Measurements from ENCODE around the gene ZNF518B. TPM values are rescaled to one million over a fixed set of nuclear protein-coding genes. Genes with fewer than 3 reads are reported as not detected.

ZNF518B gene
- total RNA-seq, 1 experiment from 2014 or later, result 38.7 TPM

DNA sequence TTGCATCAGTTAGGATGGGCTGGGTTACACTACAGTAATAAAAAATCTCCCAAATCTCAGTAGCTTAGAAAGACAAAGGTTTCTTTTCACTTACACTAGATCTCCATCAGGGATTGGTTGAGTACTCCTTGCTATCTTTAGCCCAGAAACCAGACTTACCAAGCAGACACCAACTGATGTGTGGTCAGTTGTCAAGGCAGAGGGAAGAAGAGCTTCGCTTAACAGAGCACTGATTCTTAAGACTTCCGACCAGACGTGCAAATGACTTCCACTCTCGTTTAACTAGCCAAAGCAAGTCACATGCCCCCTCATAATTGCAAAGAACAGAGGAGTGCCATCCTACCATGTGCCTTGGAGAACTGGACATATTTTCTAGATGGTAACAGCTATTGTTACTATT, 5.7 kb upstream of the ZNF518B start:
- H3K9ac ChIP-seq (ENCODE audit: low read length), result no peak overlapping the region
- POLR2A ChIA-PET, result no interaction called here
- intact Hi-C loops (cut with micrococcal nuclease), result no loop called here

More for the DNA sequence above, 5.7 kb upstream of the ZNF518B start:
- H3K79me2 ChIP-seq (ENCODE audit: insufficient read depth, low read length), result no peaks in the 10 kb centered on the region
- H3K9me3 ChIP-seq (ENCODE audit: control insufficient read depth in 1 of 2, insufficient read depth in 1 of 2, low read depth in 1 of 2, low read length in 2 of 2), result no peaks in the 10 kb centered on the region
- H4K20me1 ChIP-seq (ENCODE audit: insufficient read depth), result no peaks in the 10 kb centered on the region
- H3K36me3 ChIP-seq (ENCODE audit: control insufficient read depth in 1 of 2, insufficient read depth in 2 of 2, low read length in 2 of 2), result no peaks in the 10 kb centered on the region
- H3K4me1 ChIP-seq (ENCODE audit: control insufficient read depth in 1 of 2, insufficient read depth in 2 of 2, low read length in 2 of 2), result peaks cover 0 to 3% of the 10 kb centered on the region in 2 experiments; a peak in 1 of 4 replicates
- no peak for DNase-seq (ENCODE audit: low read depth, low spot score)
- H3K27ac ChIP-seq (ENCODE audit: low read depth, low read length), result no peak overlapping the region
- CTCF ChIA-PET, result no interaction called here
- no TSS peak for BruUV-seq (replicated peaks)
- no peak overlapping the region for H3K4me3 ChIP-seq (replicated peaks in 1 of 2; ENCODE audit: low read depth in 1 of 2, low read length in 2 of 2)
- no peaks in the 10 kb centered on the region for H3K9me2 ChIP-seq (ENCODE audit: insufficient read depth)
- no peak for ATAC-seq
- H2AFZ ChIP-seq (ENCODE audit: low read depth, low read length, poor library complexity, severe bottlenecking), result no peak overlapping the region
- H3K27me3 ChIP-seq (ENCODE audit: insufficient read depth, low read length), result no peaks in the 10 kb centered on the region
- RAD21 ChIA-PET (ENCODE audit: low non-redundant PET in 1 of 2, low total read pairs in 2 of 2, uncharacterized antibody in 2 of 2, unreplicated experiment in 2 of 2), result interaction anchor here in 1 of 2 experiments (0.6 kb wide), 1 partner anchor 11 kb away, joined by 4 read pairs; no protein-coding TSS in a partner anchor
- TF ChIP-seq JUND (IDR thresholded peaks at IDR 0.05), result no peak
- TF ChIP-seq POLR2AphosphoS5 (IDR thresholded peaks at IDR 0.05; ENCODE audit: low read depth, low read length), result no peak
- TF ChIP-seq EGR1 (IDR thresholded peaks at IDR 0.05; ENCODE audit: low read depth), result no peak
- TF ChIP-seq POLR2A (IDR thresholded peaks at IDR 0.05; ENCODE audit: borderline replicate concordance, extremely low read depth, insufficient read depth, insufficient read length), result no peak
- no peak for TF ChIP-seq SP1 (IDR thresholded peaks at IDR 0.05; ENCODE audit: low read depth)
- TF ChIP-seq, protein P1, sequence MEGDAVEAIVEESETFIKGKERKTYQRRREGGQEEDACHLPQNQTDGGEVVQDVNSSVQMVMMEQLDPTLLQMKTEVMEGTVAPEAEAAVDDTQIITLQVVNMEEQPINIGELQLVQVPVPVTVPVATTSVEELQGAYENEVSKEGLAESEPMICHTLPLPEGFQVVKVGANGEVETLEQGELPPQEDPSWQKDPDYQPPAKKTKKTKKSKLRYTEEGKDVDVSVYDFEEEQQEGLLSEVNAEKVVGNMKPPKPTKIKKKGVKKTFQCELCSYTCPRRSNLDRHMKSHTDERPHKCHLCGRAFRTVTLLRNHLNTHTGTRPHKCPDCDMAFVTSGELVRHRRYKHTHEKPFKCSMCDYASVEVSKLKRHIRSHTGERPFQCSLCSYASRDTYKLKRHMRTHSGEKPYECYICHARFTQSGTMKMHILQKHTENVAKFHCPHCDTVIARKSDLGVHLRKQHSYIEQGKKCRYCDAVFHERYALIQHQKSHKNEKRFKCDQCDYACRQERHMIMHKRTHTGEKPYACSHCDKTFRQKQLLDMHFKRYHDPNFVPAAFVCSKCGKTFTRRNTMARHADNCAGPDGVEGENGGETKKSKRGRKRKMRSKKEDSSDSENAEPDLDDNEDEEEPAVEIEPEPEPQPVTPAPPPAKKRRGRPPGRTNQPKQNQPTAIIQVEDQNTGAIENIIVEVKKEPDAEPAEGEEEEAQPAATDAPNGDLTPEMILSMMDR (IDR thresholded peaks at IDR 0.05 in 2 of 3, conservative IDR thresholded peaks at IDR 0.05 in 1 of 3; ENCODE audit: borderline replicate concordance in 1 of 3, insufficient read depth in 1 of 3, low read depth in 2 of 3, low read length in 2 of 3), result no peak
- no peak for TF ChIP-seq SRF (IDR thresholded peaks at IDR 0.05; ENCODE audit: low read depth)
- TF ChIP-seq, protein P2, sequence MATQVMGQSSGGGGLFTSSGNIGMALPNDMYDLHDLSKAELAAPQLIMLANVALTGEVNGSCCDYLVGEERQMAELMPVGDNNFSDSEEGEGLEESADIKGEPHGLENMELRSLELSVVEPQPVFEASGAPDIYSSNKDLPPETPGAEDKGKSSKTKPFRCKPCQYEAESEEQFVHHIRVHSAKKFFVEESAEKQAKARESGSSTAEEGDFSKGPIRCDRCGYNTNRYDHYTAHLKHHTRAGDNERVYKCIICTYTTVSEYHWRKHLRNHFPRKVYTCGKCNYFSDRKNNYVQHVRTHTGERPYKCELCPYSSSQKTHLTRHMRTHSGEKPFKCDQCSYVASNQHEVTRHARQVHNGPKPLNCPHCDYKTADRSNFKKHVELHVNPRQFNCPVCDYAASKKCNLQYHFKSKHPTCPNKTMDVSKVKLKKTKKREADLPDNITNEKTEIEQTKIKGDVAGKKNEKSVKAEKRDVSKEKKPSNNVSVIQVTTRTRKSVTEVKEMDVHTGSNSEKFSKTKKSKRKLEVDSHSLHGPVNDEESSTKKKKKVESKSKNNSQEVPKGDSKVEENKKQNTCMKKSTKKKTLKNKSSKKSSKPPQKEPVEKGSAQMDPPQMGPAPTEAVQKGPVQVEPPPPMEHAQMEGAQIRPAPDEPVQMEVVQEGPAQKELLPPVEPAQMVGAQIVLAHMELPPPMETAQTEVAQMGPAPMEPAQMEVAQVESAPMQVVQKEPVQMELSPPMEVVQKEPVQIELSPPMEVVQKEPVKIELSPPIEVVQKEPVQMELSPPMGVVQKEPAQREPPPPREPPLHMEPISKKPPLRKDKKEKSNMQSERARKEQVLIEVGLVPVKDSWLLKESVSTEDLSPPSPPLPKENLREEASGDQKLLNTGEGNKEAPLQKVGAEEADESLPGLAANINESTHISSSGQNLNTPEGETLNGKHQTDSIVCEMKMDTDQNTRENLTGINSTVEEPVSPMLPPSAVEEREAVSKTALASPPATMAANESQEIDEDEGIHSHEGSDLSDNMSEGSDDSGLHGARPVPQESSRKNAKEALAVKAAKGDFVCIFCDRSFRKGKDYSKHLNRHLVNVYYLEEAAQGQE (IDR thresholded peaks at IDR 0.05; ENCODE audit: low read depth), result no peak
- TF ChIP-seq, protein P3, sequence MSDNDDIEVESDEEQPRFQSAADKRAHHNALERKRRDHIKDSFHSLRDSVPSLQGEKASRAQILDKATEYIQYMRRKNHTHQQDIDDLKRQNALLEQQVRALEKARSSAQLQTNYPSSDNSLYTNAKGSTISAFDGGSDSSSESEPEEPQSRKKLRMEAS (IDR thresholded peaks at IDR 0.05), result no peak
- TF ChIP-seq CBX3 (IDR thresholded peaks at IDR 0.05; ENCODE audit: low read depth), result no peak
- TF ChIP-seq, protein P4, sequence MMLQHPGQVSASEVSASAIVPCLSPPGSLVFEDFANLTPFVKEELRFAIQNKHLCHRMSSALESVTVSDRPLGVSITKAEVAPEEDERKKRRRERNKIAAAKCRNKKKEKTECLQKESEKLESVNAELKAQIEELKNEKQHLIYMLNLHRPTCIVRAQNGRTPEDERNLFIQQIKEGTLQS (IDR thresholded peaks at IDR 0.05), result no peak
- no peak for TF ChIP-seq CEBPB (IDR thresholded peaks at IDR 0.05; ENCODE audit: low read depth)
- no peak for TF ChIP-seq EZH2phosphoT487 (IDR thresholded peaks at IDR 0.05; ENCODE audit: borderline replicate concordance)
- TF ChIP-seq ELF1 (IDR thresholded peaks at IDR 0.05; ENCODE audit: borderline replicate concordance, low read depth), result no peak
- TF ChIP-seq SIN3A (IDR thresholded peaks at IDR 0.05; ENCODE audit: low read depth), result no peak
- no peak for TF ChIP-seq FOSL1 (IDR thresholded peaks at IDR 0.05; ENCODE audit: low read depth)
- H3K4me2 ChIP-seq (ENCODE audit: low read length), result no peak overlapping the region
